NCI-H1930 (cell line): ENCODE data around the gene C2CD2.

ENCODE experiments used
- DNase-seq, 2 experiments: peaks; one replicate each; lab custom pipeline; 2025; lab: John Stamatoyannopoulos, UW

The C2CD2 gene

GRCh38 chr21:41913230-41913629 is 40.6 kb downstream of the C2CD2 start:
- DNase-seq = no peak

GRCh38 chr21:41908829-41909228 is 45.0 kb downstream of the C2CD2 start:
- DNase-seq = no peak

GRCh38 chr21:41907496-41908258 is 46.1 kb downstream of the C2CD2 start:
- no peak for DNase-seq

- no peak for DNase-seq
These were observed 47.0 kb downstream of the C2CD2 start for GRCh38 chr21:41906770-41907169.

- no peak for DNase-seq
These were observed 50.1 kb downstream of the C2CD2 start for GRCh38 chr21:41903559-41904351.

- DNase-seq = no peak
These were observed 50.9 kb downstream of the C2CD2 start for GRCh38 chr21:41902946-41903345.

- DNase-seq = no peak
These were observed 52.0 kb downstream of the C2CD2 start for GRCh38 chr21:41901782-41902181.

GRCh38 chr21:41901099-41901498 is 52.7 kb downstream of the C2CD2 start:
- DNase-seq = no peak

- no peak for DNase-seq
These were observed 53.4 kb downstream of the C2CD2 start for GRCh38 chr21:41900401-41900800.

- DNase-seq = no peak
These were observed 54.2 kb downstream of the C2CD2 start for GRCh38 chr21:41899426-41900202.

- DNase-seq = no peak
These were observed 54.8 kb downstream of the C2CD2 start for GRCh38 chr21:41898998-41899397.

- DNase-seq = no peak
These were observed 56.1 kb downstream of the C2CD2 start for GRCh38 chr21:41897700-41898099.

- DNase-seq = no peak
These were observed 56.7 kb downstream of the C2CD2 start for GRCh38 chr21:41897047-41897669.

- DNase-seq = no peak
These were observed 58.0 kb downstream of the C2CD2 start for GRCh38 chr21:41895643-41896493.

- no peak for DNase-seq
These were observed 58.8 kb downstream of the C2CD2 start for GRCh38 chr21:41894922-41895557.

- no peak for DNase-seq
These were observed 59.3 kb downstream of the C2CD2 start for GRCh38 chr21:41894511-41894910.

GRCh38 chr21:41892726-41893125 is 61.1 kb downstream of the C2CD2 start:
- no peak for DNase-seq

GRCh38 chr21:41891132-41891531 is 62.7 kb downstream of the C2CD2 start:
- no peak for DNase-seq

- no peak for DNase-seq
These were observed 63.5 kb downstream of the C2CD2 start for GRCh38 chr21:41890355-41890754.

GRCh38 chr21:41888749-41889376 is 65.0 kb downstream of the C2CD2 start:
- DNase-seq = no peak
